Measurements from ENCODE around the gene FOXL1.

FOXL1 gene

GRCh38 chr16:86568677-86569623 lies 9.4 kb upstream of the FOXL1 start:
- no peak for DNase-seq

GRCh38 chr16:86569701-86570447 lies 8.5 kb upstream of the FOXL1 start:
- no peak for DNase-seq

GRCh38 chr16:86570558-86571529 lies 7.5 kb upstream of the FOXL1 start:
- DNase-seq = no peak

- no peak for DNase-seq
Observed at GRCh38 chr16:86571530-86571915, 6.8 kb upstream of the FOXL1 start.

- DNase-seq = no peak
Observed at GRCh38 chr16:86572041-86572521, 6.3 kb upstream of the FOXL1 start.

- no peak for DNase-seq
Observed at GRCh38 chr16:86572606-86573005, 5.7 kb upstream of the FOXL1 start.

DNA sequence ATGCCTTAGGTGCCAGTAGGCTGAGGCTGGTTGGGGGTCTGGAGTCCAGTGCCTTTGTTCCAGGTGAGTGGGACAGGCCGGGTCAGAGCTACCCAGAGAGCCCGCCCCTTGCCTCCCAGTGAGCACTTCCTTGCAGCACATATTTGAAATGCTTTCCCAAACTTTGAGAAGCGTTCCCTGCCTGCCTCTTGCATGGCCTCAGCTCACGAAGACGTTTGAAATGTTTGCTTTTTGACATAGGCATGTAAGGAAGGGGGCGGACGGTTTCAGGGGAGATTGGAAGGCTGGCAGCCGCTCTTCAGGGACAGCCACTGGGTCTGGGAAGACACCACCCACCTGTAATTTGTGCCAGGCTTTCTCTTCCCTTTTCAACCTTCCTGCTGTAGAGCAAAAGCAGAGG lies 5.1 kb upstream of the FOXL1 start:
- no peak for DNase-seq

DNA sequence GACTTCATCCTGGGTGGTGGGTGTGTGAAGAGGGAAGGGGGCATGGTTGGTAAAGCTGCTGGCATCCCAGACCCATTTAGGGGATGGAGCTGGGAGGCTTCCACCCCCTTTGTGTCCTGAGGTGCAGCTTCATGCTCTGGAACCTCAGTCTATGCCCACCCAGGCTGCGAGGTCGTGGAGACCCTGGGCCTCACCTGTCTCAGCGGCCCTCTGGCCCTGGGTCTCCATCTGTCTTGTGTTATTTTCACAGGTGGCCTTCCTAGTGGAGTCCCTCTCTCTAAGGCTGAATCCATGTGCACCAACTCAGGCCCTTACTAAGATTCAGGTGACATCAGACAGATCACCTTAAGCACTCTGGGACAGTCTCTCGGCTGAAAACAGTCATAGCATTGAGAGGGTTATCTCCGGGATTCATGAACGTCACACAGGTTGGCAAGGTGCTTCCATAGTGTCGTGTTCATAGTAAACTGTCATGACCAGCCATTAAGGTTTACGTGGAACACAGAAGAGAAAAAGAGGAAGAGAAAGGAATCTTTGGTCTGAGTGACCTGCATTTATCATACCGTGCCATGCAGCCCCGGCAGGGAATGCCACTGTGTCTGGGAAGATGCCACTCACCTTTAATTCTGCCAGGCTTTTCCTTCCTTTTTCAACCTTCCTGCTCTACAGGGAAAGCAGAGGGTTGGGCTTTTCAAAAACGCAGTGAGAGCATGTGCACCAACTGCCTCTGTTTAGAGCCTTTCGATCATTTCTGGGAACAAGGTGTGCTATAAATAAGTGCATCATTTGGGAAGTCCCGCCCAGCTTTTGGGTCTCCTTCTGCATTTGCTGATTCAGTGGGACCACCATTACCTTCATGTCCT lies 4.5 kb upstream of the FOXL1 start:
- DNase-seq = no peak

- DNase-seq = no peak
Observed at GRCh38 chr16:86574646-86575045, 3.7 kb upstream of the FOXL1 start.

DNA sequence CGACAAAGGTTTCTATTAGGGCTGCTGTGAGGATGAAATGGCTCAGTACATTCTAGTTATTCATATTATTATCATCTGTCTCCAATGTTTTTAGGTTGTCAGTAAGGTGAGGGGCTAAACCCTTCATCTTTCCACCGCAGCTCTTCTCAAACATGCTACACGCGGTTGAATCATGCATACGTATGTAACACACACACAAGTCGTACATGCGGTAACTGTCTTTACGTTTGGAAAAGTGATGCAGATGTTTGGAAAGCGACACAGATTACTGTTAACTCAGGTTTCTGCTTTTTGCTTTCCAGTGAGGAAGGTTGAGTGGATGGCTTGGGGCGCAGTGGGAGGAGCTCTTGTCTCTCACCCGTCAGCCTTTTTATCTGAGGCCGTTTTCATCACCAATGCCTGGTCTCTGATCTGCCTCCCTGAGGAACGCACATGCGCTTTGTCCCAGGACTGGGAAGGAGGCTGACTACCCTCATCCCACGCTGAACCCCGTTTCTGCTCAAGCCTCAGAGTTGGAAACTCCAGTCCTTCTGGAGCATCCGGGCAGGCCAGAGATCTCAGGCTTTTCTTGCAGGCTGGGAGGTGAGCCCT lies 3.2 kb upstream of the FOXL1 start:
- DNase-seq = no peak

DNA sequence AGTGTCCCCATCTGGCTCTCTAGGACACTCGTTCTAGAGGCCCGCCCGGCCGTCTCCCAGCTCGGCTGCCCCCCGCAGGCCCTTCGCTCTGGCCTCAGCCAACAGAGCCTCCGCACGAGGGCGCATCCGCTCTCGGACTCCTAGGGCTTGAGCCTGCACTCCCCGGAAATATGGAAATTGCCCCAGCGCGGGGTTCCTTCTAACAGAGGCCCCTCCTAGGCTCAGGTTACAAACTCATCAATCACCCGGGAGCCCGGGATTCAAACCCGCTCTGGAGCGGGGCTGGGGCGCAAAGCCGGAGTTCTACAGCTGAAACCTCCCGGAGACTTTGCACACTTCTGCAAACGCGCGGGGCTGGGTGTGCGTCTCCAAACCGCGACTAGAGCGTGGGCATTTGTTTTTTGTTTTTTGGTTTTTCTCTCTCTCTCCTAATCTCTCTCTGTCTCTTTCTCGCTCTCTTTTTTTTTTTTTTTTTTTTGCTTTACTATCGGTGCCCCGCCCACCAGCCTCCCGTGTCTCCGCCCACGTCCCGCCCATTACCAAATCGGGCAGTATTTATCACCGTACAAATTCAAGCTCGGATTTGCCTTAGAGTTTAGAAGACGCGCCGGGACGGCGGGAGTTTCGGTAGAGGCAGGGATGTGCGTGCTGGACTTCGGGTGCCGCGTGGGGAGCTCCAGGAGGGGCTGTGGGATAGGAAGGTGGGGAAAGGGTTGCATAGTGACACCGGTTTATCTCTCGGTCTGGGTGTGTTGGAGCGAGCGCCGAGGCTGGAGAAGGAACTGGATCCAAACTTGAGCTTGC lies 2.4 kb upstream of the FOXL1 start:
- no peak for DNase-seq

GRCh38 chr16:86576591-86577313 lies 1.6 kb upstream of the FOXL1 start:
- no peak for DNase-seq

- DNase-seq = no peak
Observed at GRCh38 chr16:86577314-86577971, 906 bp upstream of the FOXL1 start.

DNA sequence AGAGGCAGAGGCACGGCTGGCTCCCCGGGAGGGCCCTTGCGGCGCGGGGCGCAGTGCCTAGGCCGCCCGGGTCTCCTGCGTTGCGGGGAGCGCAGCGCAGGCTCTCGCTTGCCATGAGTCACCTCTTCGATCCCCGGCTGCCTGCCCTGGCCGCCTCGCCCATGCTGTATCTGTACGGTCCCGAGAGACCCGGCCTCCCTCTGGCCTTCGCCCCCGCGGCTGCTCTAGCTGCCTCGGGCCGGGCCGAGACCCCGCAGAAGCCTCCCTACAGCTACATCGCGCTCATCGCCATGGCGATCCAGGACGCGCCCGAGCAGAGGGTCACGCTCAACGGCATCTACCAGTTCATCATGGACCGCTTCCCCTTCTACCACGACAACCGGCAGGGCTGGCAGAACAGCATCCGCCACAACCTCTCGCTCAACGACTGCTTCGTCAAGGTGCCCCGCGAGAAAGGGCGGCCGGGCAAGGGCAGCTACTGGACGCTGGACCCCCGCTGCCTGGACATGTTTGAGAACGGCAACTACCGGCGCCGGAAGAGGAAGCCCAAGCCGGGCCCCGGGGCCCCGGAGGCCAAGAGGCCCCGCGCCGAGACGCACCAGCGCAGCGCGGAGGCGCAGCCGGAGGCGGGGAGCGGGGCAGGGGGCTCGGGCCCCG lies 390 bp downstream of the FOXL1 start:
- DNase-seq = no peak

- DNase-seq = no peak
Observed at GRCh38 chr16:86579268-86580062, 1.1 kb downstream of the FOXL1 start.

DNA sequence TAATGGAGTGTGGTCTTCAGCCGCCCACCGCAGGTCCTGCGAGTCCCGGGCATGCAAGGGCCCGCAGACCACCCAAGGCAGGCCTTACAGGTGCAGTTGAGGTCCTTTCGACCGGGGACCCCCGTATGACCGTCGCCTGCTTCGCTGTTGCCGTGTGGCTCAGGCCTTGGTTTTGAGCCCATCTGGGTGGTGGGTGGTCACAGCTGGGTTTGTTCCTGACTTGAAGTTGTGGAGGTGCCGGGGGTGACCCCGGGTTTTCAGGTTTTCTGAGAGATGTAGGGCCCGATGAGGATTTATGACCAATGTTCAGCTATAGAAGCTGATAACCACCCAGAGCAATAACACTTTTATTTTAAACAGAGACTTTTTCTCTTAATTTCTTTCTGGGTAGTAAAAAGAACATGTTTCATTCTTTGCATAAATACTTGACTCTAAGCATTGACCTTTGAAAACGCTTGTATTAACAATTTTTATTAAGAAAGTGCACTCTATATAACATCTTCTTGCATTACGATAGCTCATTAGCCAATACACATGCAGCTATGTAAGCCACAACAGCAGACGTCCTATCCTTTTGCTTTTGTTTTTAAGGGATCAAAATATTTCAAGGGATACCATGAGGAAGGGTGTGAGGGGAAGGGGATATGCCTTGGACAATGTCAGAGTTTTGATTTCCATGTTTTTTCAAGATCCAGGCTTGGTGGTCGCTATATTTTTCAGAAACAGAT lies 1.9 kb downstream of the FOXL1 start:
- no peak for DNase-seq

- DNase-seq = no peak
Observed at GRCh38 chr16:86580791-86581170, 2.4 kb downstream of the FOXL1 start.

Measured in DMS79 (cell line).